Karpas-422 (cell line): Measurements from ENCODE around the gene EPM2A. TPM values are rescaled to one million over a fixed set of nuclear protein-coding genes. Genes with fewer than 3 reads are reported as not detected.

ENCODE experiments used
- DNase-seq: peaks from one replicate; pipeline ENCODE4 v3.0.0-alpha.2; 2015
- H2AFZ ChIP-seq: fragments of 200-600 bp; sonication (generic); 2 replicates; pipeline ENCODE4 v1.6.1; 2014; ENCODE audit warnings: antibody characterized with exemption, low read length, mixed read lengths
- H3K27ac ChIP-seq: fragments of 200-600 bp; sonication (generic); 2 replicates; pipeline ENCODE4 v1.5.1; 2014; ENCODE audit warnings: mild to moderate bottlenecking, low read length, moderate library complexity
- H3K27me3 ChIP-seq: fragments of 200-600 bp; sonication (generic); 2 replicates; pipeline ENCODE4 v1.6.1; 2014; ENCODE audit warnings: low read length, mixed read lengths
- H3K36me3 ChIP-seq: fragments of 200-600 bp; sonication (generic); 2 replicates; pipeline ENCODE4 v1.6.1; 2014; ENCODE audit warnings: low read length, mixed read lengths; ENCODE audit not compliant: insufficient read depth
- H3K4me1 ChIP-seq: fragments of 200-600 bp; sonication (generic); 2 replicates; pipeline ENCODE4 v1.6.1; 2014; ENCODE audit warnings: mild to moderate bottlenecking, low read length, mixed read lengths
- H3K4me2 ChIP-seq: fragments of 200-600 bp; sonication (generic); 2 replicates; pipeline ENCODE4 v1.6.1; 2014; ENCODE audit warnings: low read length, low read depth, mild to moderate bottlenecking; ENCODE audit not compliant: poor library complexity, severe bottlenecking
- H3K4me3 ChIP-seq: fragments of 200-600 bp; sonication (generic); 2 replicates; pipeline ENCODE4 v1.5.1; 2014; ENCODE audit warnings: mild to moderate bottlenecking, antibody characterized with exemption, low read length, mixed read lengths
- H3K79me2 ChIP-seq: fragments of 200-600 bp; sonication (generic); 2 replicates; pipeline ENCODE4 v1.6.1; 2014; ENCODE audit warnings: mild to moderate bottlenecking, low read length, mixed read lengths
- H3K9ac ChIP-seq: fragments of 200-600 bp; sonication (generic); 2 replicates; pipeline ENCODE4 v1.6.0; 2014; ENCODE audit warnings: low read length
- H3K9me2 ChIP-seq: fragments of 200-600 bp; sonication (generic), shearing (Covaris generic); replicated peaks from 2 replicates; pipeline ENCODE4 v1.6.0; 2014; ENCODE audit warnings: mild to moderate bottlenecking, low read length, moderate library complexity; ENCODE audit not compliant: insufficient read depth
- H3K9me3 ChIP-seq: fragments of 300-700, 200-600 bp; sonication (generic); 2 replicates; pipeline ENCODE4 v1.6.1; 2014; ENCODE audit warnings: low read length, mixed read lengths
- H4K20me1 ChIP-seq: fragments of 200-600 bp; sonication (generic); 2 replicates; pipeline ENCODE4 v1.6.1; 2014; ENCODE audit warnings: mild to moderate bottlenecking, antibody characterized with exemption, low read length, low read depth; ENCODE audit not compliant: insufficient read depth
- total RNA-seq: library from RNA; depleted of rRNA; stranded (reverse); fragments of >200 nt; shearing (Covaris generic); gene quantifications from 2 replicates; pipeline ENCODE4 v1.2.3, GENCODE V29; 2014; ENCODE audit warnings: low replicate concordance

The EPM2A gene
- total RNA-seq, 1 experiment from 2014 or later: 10.5 TPM

GRCh38 chr6:145632971-145633370 is 102.3 kb downstream of the EPM2A start:
- no peak for DNase-seq
- no peak overlapping the region for H3K9ac ChIP-seq
- H3K79me2 ChIP-seq: no peaks in the 10 kb centered on the region
- H3K4me3 ChIP-seq: no peak overlapping the region
- no peaks in the 10 kb centered on the region for H3K36me3 ChIP-seq
- H3K4me1 ChIP-seq: peaks cover 2% of the 10 kb centered on the region; the same call in 1 of the 2 replicates
- H3K27ac ChIP-seq: no peak overlapping the region
- H3K9me2 ChIP-seq: no peaks in the 10 kb centered on the region
- H3K27me3 ChIP-seq: no peaks in the 10 kb centered on the region
- no peak overlapping the region for H2AFZ ChIP-seq
- no peak overlapping the region for H3K4me2 ChIP-seq
- peaks cover 13% of the 10 kb centered on the region; the same call in 1 of the 2 replicates for H4K20me1 ChIP-seq
- H3K9me3 ChIP-seq: no peaks in the 10 kb centered on the region

GRCh38 chr6:145631374-145631773 is 103.9 kb downstream of the EPM2A start:
- Histone ChIP-seq H3K4me3 (no peak overlapping the region), H3K79me2 (no peaks in the 10 kb centered on the region), H3K27me3 (no peaks in the 10 kb centered on the region), H2AFZ (no peak overlapping the region), H3K4me1 (peaks cover 2% of the 10 kb centered on the region; the same call in 1 of the 2 replicates), H4K20me1 (peaks cover 13% of the 10 kb centered on the region; the same call in 1 of the 2 replicates), H3K36me3 (no peaks in the 10 kb centered on the region), H3K9me2 (no peaks in the 10 kb centered on the region), H3K9me3 (no peaks in the 10 kb centered on the region), H3K4me2 (no peak overlapping the region), H3K9ac (no peak overlapping the region), H3K27ac (no peak overlapping the region)
- DNase-seq: no peak

GRCh38 chr6:145630598-145630997 is 104.7 kb downstream of the EPM2A start:
- no peak for DNase-seq
- Histone ChIP-seq H3K9me2 (no peaks in the 10 kb centered on the region), H3K9ac (no peak overlapping the region)

GRCh38 chr6:145629478-145629877 is 105.8 kb downstream of the EPM2A start:
- H3K9me3 ChIP-seq: no peaks in the 10 kb centered on the region
- no peaks in the 10 kb centered on the region for H3K27me3 ChIP-seq
- H3K4me2 ChIP-seq: no peak overlapping the region
- no peak overlapping the region for H3K4me3 ChIP-seq
- H3K9me2 ChIP-seq: no peaks in the 10 kb centered on the region
- no peak overlapping the region for H3K27ac ChIP-seq
- H3K9ac ChIP-seq: no peak overlapping the region
- no peaks in the 10 kb centered on the region for H3K36me3 ChIP-seq
- no peaks in the 10 kb centered on the region for H3K4me1 ChIP-seq
- H3K79me2 ChIP-seq: no peaks in the 10 kb centered on the region
- no peak overlapping the region for H2AFZ ChIP-seq
- no peak for DNase-seq
- peaks cover 12% of the 10 kb centered on the region; the same call in 1 of the 2 replicates for H4K20me1 ChIP-seq

More at GRCh38 chr6:145630598-145630997, 104.7 kb downstream of the EPM2A start:
- Histone ChIP-seq H3K4me1 (peaks cover 2% of the 10 kb centered on the region; the same call in 1 of the 2 replicates), H3K36me3 (no peaks in the 10 kb centered on the region), H3K4me3 (no peak overlapping the region), H3K4me2 (no peak overlapping the region), H2AFZ (no peak overlapping the region), H3K27ac (no peak overlapping the region), H3K27me3 (no peaks in the 10 kb centered on the region), H4K20me1 (peaks cover 13% of the 10 kb centered on the region; the same call in 1 of the 2 replicates), H3K9me3 (no peaks in the 10 kb centered on the region), H3K79me2 (no peaks in the 10 kb centered on the region)

GRCh38 chr6:145627451-145627850 is 107.9 kb downstream of the EPM2A start:
- Histone ChIP-seq H3K9me2 (no peaks in the 10 kb centered on the region), H3K4me1 (no peaks in the 10 kb centered on the region), H3K27ac (no peak overlapping the region), H3K4me3 (no peak overlapping the region), H3K36me3 (no peaks in the 10 kb centered on the region), H2AFZ (no peak overlapping the region), H3K27me3 (no peaks in the 10 kb centered on the region), H3K4me2 (no peak overlapping the region), H3K9me3 (no peaks in the 10 kb centered on the region), H3K9ac (no peak overlapping the region), H4K20me1 (no peaks in the 10 kb centered on the region), H3K79me2 (no peaks in the 10 kb centered on the region)
- no peak for DNase-seq

GRCh38 chr6:145626857-145627256 is 108.5 kb downstream of the EPM2A start:
- Histone ChIP-seq H3K9me2 (no peaks in the 10 kb centered on the region), H3K27me3 (no peaks in the 10 kb centered on the region), H3K36me3 (no peaks in the 10 kb centered on the region), H3K4me2 (no peak overlapping the region), H3K27ac (no peak overlapping the region), H3K9me3 (no peaks in the 10 kb centered on the region), H3K9ac (no peak overlapping the region), H3K79me2 (no peaks in the 10 kb centered on the region), H4K20me1 (no peaks in the 10 kb centered on the region), H3K4me1 (no peaks in the 10 kb centered on the region), H2AFZ (no peak overlapping the region), H3K4me3 (no peak overlapping the region)
- no peak for DNase-seq

GRCh38 chr6:145623231-145623630 is 112.1 kb downstream of the EPM2A start:
- Histone ChIP-seq H4K20me1 (no peaks in the 10 kb centered on the region), H3K4me2 (no peak overlapping the region), H3K79me2 (no peaks in the 10 kb centered on the region), H2AFZ (no peak overlapping the region), H3K9me3 (no peaks in the 10 kb centered on the region), H3K36me3 (no peaks in the 10 kb centered on the region), H3K4me3 (no peak overlapping the region), H3K9ac (no peak overlapping the region), H3K27ac (no peak overlapping the region), H3K27me3 (no peaks in the 10 kb centered on the region), H3K4me1 (no peaks in the 10 kb centered on the region), H3K9me2 (no peaks in the 10 kb centered on the region)
- no peak for DNase-seq

- Histone ChIP-seq H3K4me1 (no peaks in the 10 kb centered on the region), H3K27ac (no peak overlapping the region), H3K36me3 (no peaks in the 10 kb centered on the region), H4K20me1 (no peaks in the 10 kb centered on the region), H2AFZ (no peak overlapping the region), H3K4me3 (no peak overlapping the region), H3K4me2 (no peak overlapping the region), H3K79me2 (no peaks in the 10 kb centered on the region), H3K27me3 (no peaks in the 10 kb centered on the region), H3K9ac (no peak overlapping the region), H3K9me3 (no peaks in the 10 kb centered on the region), H3K9me2 (no peaks in the 10 kb centered on the region)
- no peak for DNase-seq
Observed at GRCh38 chr6:145621776-145622175, 113.5 kb downstream of the EPM2A start.

GRCh38 chr6:145620088-145620487 is 115.2 kb downstream of the EPM2A start:
- Histone ChIP-seq H3K4me2 (no peak overlapping the region), H4K20me1 (no peaks in the 10 kb centered on the region), H3K4me3 (no peak overlapping the region), H3K79me2 (no peaks in the 10 kb centered on the region), H3K27me3 (no peaks in the 10 kb centered on the region), H3K9ac (no peak overlapping the region), H3K4me1 (no peaks in the 10 kb centered on the region), H3K9me2 (no peaks in the 10 kb centered on the region), H3K36me3 (no peaks in the 10 kb centered on the region), H3K9me3 (no peaks in the 10 kb centered on the region), H3K27ac (no peak overlapping the region), H2AFZ (no peak overlapping the region)
- no peak for DNase-seq
